HG03565 (cell line): ENCODE results near the gene NOTUM.

ENCODE experiments used
- ATAC-seq: cut with Tn5 transposase; IDR thresholded peaks from one replicate; pipeline ENCODE4 v1.9.1; 2021; ENCODE audit warnings: mild to moderate bottlenecking, moderate library complexity; ENCODE audit not compliant: unreplicated experiment

Gene NOTUM

DNA sequence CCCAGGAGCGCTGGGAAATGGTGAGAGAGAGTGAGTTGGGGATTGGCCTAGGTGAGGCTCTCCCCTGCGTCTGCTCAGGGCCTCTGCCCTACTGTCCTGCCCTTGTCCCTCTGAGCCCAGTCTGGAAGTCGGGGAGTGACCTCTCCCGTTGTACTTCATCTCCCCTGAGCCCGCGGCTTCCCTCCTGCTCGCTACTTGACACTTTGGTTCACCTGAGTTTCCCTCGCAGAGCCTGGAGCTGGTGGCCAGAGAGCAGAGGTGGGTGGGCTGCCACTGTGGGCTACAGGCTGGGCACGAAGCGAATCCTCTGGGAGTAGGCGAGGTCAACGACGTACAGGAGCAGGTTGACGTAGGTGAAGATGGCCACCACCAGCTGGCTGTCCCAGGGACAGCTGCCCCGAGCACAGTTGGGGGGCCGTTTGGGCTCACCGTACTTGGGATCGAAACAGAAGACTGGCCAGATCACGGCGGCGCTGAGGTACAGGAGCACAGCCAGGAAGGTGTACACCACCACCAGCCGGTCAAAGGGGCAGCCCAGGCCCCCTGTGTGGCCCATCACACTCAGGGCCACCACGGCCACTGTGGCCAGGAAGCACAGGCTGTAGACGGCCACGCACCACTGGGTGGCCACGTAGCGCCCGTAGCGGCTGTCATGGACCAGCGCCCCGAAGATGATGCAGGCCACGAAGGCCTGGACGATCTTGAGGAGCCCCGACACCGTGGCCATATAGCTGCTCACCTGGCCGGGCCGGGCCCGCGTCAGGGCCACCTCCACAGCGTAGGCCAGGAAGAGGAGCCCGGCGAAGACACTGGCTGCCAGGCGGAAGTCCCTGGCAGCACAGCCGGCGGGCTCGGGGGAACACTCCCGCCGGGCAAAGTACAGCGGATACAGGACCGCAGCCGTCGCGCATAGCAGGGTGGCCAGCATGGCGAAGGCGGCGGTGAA is 20.2 kb downstream of the NOTUM start:
- no peak for ATAC-seq

- ATAC-seq = no peak
Measured at GRCh38 chr17:81939881-81940385, 21.1 kb downstream of the NOTUM start.

- ATAC-seq = no peak
Measured at GRCh38 chr17:81939218-81939617, 21.8 kb downstream of the NOTUM start.

- no peak for ATAC-seq
Measured at GRCh38 chr17:81935709-81936084, 25.3 kb downstream of the NOTUM start.

DNA sequence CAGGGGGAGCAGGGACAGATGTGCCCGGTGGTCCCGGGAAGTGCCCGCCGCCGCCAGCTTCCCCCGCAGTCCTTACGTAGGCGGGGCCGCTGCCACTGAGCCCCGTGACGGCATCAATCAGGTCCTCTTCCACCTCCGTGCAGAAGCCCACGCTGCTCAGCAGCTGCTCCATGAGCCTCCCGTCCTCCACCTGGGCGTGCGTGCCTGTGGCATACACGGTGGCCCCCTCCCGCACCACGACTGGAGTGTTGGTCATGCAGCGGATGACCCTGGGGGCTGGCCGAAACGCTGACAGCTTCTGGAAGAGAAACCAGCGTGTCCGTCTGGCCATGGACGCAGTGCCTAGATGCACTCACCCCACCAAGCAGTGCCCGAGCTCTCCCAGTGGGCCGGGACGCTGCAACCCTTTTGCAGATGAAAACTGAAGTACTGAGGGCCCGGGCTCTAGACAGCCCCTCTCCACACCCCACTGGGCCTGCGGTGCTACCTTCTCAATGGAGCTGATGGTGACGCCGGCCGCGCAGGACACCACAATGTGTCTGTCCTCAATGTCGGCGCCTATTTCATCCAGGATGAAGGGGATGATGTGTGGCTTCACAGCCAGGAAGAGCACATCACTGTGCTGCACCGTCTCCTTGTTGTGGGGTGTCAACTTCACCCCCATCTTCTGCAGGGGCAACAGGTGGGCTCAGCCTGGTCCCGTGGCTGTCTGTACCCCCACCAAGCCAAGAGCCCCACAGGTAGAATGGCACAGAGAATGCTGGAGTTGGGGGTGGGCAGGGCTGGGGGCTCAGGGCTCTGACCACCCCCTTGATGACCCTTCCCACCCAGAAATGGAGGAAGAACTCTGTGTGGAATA is 25.9 kb downstream of the NOTUM start:
- ATAC-seq = no peak

- no peak for ATAC-seq
Measured at GRCh38 chr17:81934098-81934757, 26.8 kb downstream of the NOTUM start.

DNA sequence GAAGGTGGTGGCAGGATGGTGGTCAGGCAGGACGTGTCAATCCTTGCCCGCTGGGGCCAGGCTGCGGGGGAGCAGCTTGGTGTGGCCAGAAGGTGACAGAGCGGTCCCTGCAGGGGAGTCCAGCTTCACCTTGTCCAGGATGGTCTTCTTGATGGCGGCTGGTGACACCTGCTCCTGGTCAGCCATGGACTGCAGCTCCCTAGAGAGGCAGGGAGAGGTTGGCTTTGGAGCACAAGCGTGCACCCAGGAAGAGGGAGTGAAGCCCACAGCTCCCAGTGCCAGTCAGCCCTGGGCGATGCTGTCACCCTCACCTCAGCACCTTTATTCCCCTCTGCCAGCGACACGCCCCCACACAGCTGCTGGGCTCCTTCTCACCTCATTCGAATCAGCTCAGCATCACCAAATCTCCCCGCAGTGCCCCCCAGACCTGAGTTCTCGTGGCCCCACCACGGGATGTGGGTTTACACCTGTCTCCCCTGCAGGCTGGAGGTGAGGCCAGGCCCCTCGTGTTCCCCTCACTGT is 27.7 kb downstream of the NOTUM start:
- ATAC-seq = no peak

DNA sequence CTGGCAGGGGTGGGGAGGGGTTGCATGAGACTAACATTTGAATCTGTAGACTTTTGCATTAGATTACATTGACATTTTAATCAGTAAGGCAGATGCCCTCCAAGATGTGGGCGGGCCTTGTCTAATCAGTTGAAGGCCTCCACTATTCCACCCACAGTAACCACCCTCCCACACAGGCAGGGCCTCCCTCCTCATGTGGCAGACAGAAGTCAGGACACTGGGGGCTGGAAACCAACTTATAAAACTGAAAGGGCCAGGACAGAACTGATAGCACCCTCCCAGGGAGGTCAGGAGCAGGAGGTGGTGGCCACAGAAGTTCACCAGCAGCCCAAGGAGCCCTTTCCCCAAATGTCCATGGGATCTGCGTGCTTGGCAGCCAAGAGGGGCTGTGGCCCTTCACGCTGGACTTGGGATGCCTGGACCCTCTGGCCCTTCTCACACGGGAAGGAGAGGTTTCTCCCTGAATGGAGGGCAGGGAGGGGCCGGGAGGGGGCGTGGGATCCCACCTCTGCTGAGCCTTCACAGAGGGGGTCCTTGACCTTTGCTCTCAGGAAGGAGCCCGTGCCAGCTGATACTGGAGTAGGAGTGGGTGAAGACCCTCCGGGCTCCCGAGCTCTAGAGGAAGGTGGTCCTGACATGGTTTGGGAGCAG is 28.5 kb downstream of the NOTUM start:
- no peak for ATAC-seq

- no peak for ATAC-seq
Measured at GRCh38 chr17:81931557-81932332, 29.2 kb downstream of the NOTUM start.

DNA sequence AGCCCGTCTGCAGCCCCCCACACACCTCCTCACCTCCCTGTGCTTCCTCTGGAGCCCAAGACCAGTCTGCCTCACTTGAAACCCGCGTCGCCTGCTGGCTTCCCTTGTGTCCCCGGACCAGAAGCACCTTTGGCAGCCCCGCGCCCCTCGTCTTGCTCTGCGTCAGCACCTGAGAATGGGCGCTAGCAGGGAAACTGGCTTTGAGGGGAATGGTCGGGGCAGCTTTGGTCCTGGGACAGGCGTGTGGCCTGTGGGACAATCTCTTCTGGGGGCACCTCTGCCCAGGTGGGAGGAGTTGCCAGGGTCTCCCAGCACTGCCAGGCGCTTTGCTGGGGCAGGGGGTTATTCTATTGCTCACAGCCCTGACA is 29.8 kb downstream of the NOTUM start:
- ATAC-seq = no peak

DNA sequence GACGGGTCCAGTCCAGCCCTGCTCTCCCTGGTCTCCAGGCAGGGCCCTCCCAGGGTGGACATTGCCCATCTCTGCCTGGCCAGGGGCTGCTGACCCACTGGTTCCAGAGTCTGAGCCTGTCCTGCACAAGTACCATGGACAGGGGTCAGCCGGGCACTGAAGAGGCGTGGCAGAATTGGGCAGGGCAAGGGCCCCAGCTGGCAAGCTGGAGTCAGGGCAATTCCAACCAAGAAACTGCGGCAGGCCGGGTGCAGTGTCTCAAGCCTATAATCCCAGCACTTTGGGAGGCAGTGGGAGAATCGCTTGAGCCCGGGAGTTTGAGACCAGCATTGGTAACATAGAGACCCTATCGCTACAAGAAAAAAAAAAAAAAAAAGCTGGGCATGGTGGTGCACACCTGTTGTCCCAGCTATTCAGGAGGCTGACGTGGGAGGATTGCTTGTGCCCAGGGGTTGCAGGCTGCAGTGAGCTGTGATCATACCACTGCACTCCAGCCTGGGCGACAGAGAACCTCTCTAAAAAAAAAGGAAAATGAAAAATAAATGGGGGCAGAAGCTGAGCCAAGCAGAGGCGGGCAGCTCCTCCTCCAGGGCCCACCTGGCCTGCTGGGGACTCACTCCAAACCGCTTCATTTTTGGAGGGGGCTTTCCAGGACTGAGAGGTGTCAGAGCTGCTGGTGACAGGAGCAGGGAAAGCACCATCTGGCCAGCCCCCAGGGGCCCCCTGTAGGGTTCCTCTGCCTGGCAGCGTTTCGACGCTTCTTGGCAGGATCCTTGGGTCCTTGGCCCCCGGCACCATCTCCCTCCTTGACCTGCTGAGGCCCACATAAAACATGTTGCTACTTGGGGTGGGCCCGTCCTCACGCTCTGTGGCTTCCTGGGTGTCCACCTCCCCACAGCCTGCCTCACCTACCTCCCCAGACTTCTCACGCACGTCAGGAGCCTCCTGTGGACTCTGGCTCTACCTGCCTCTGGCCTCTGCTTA is 30.6 kb downstream of the NOTUM start:
- ATAC-seq = no peak

GRCh38 chr17:81929253-81930141 is 31.5 kb downstream of the NOTUM start:
- no peak for ATAC-seq

- no peak for ATAC-seq
Measured at GRCh38 chr17:81928544-81929252, 32.3 kb downstream of the NOTUM start.

DNA sequence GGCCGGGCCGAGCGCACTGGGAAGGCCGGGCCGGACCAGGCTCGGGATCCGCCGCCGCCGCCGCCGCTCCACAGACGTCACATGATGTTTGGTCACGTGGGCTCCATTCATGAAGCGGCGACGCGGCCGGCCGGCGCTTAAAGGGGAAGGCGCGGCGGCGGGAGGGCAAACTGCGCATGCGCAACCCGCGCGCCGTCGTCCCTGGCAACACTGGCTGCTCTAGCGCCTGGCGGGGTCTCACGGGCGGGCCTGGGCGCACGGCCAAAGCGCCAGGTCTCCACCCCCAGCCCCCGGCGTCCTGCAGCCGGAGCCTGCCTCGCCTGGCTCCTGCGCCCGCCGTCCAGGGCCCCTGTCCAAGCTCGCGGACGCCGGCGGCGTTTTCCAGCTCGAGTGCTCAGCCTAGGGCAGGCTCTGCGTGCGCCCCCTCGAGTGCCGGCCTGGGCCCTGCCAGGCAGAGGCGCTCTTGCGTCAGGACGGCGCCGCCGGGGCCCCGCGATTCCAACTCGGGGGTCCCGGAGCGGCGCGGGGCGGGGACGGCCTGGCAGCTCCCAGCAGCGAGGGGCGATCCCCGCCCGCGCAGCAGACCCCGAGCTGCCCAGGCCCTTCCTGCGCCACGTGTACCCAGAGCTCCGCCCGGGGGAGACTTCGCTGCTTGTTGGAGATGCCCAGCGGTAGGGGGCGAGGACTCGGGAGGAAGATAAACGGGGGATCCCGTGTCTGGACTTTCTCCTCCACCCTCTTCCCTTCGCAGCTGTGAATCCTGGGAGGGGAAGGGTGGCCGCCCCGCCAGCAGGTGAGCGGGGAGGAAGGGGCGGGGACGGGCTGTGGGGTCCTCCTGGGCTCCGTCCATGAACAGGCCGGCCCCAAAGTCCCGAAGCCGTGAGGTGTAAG is 33.1 kb downstream of the NOTUM start, which contains the start of gene MAFG:
Gene MAFG (minus strand): TSS at position 83 of the 891 bp plus-strand sequence. CDS start 4,550 bp downstream, outside the sequence.
- peak; percentile 55 for ATAC-seq

GRCh38 chr17:81927152-81927652 is 33.8 kb downstream of the NOTUM start:
- peak; percentile 5 for ATAC-seq
